Mesendoderm (in vitro differentiated cells): ENCODE data around the gene TOP2B. TPM values are rescaled to one million over a fixed set of nuclear protein-coding genes. Genes with fewer than 3 reads are reported as not detected.

Experiments used
- DNase-seq: peaks from one replicate; pipeline ENCODE4 v3.0.0; 2013
- H2AK5ac ChIP-seq: 2 replicates; pipeline ENCODE4 v1.6.1; 2013; ENCODE audit warnings: low read length, inconsistent platforms
- H2BK120ac ChIP-seq: 2 replicates; pipeline ENCODE4 v1.6.1; 2013; ENCODE audit warnings: low read depth, mild to moderate bottlenecking, low read length, moderate library complexity, mixed read lengths
- H2BK15ac ChIP-seq: replicated peaks from 2 replicates; pipeline ENCODE4 v1.6.1; 2013; ENCODE audit warnings: low read depth, mild to moderate bottlenecking, moderate library complexity
- H2BK5ac ChIP-seq: 2 replicates; pipeline ENCODE4 v1.6.1; 2013; ENCODE audit warnings: low read length, inconsistent platforms
- H3K18ac ChIP-seq: 2 replicates; pipeline ENCODE4 v1.6.1; 2013; ENCODE audit warnings: mild to moderate bottlenecking, low read length, mixed read lengths
- H3K23ac ChIP-seq: one replicate; pipeline ENCODE4 v1.6.1; 2013; ENCODE audit warnings: low read length
- H3K27ac ChIP-seq: 2 replicates; pipeline ENCODE4 v1.5.1; 2013; ENCODE audit warnings: low read depth, mild to moderate bottlenecking, inconsistent platforms, low read length, moderate library complexity
- H3K27me3 ChIP-seq: 2 replicates; pipeline ENCODE4 v1.6.1; 2013; ENCODE audit warnings: low read length, control low read depth, mild to moderate bottlenecking, inconsistent platforms; ENCODE audit not compliant: insufficient read depth, poor library complexity
- H3K36me3 ChIP-seq: 2 replicates; pipeline ENCODE4 v1.6.1; 2013; ENCODE audit warnings: low read length, inconsistent platforms; ENCODE audit not compliant: control insufficient read depth, insufficient read depth
- H3K4ac ChIP-seq: one replicate; pipeline ENCODE4 v1.6.1; 2013; ENCODE audit warnings: low read depth, mild to moderate bottlenecking, low read length, moderate library complexity
- H3K4me1 ChIP-seq: 2 replicates; pipeline ENCODE4 v1.6.1; 2013; ENCODE audit warnings: low read depth, low read length, inconsistent platforms; ENCODE audit not compliant: control insufficient read depth
- H3K4me2 ChIP-seq: 2 replicates; pipeline ENCODE4 v1.6.1; 2013; ENCODE audit warnings: low read length
- H3K4me3 ChIP-seq: 2 replicates; pipeline ENCODE4 v1.5.1; 2013; ENCODE audit warnings: mild to moderate bottlenecking, low read length
- H3K56ac ChIP-seq: one replicate; pipeline ENCODE4 v1.6.1; 2013; ENCODE audit warnings: low read length
- H3K79me1 ChIP-seq: 2 replicates; pipeline ENCODE4 v1.6.1; 2013; ENCODE audit warnings: low read length, inconsistent platforms
- H3K79me2 ChIP-seq: 2 replicates; pipeline ENCODE4 v1.6.1; 2013; ENCODE audit warnings: mild to moderate bottlenecking, low read length; ENCODE audit not compliant: control insufficient read depth, insufficient read depth
- H3K9ac ChIP-seq: 2 replicates; pipeline ENCODE4 v1.6.1; 2013; ENCODE audit warnings: low read length, inconsistent platforms
- H4K5ac ChIP-seq: one replicate; pipeline ENCODE4 v1.6.1; 2013; ENCODE audit warnings: low read length
- H4K8ac ChIP-seq: one replicate; pipeline ENCODE4 v1.6.1; 2013; ENCODE audit warnings: low read depth, mild to moderate bottlenecking, control low read depth, low read length, moderate library complexity
- WGBS: extraction: QIAGEN DNeasy Blood & Tissue Kit; methylation state at CpG from one replicate; pipeline ENCODE4 v1.1.7; 2013; ENCODE audit warnings: low lambda C conversion rate, missing lambda C conversion rate; ENCODE audit not compliant: insufficient coverage; ENCODE audit errors: extremely low coverage; 5-methylcytosine and 5-hydroxymethylcytosine counted together
- small RNA-seq: library from polyadenylated mRNA; stranded (forward); fragments of <200 nt; extraction: miRNeasy Mini kit (QIAGEN cat#:217004); gene quantifications from one replicate; pipeline ENCODE3, GENCODE V24; 2013; ENCODE audit not compliant: insufficient read depth

Gene TOP2B

DNA sequence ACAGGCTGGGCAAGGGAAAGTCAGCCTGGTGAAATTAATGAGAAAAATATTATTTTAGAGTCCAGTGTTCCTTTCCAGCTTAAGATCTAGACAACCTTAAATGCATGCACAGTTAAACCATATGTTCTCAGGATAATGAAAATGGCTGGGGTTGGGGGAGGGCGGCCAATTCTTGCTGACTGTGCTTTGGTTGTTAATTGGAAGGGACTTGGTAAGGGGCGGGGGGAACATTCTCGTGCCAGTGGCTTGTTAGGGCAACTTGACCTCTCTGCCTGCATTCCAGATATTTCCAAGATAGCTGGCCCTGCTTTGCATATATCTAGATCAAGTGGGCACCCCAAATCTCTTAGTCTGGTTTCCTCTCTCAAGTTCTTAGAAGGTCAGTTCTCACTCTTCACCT is 112.5 kb downstream of the TOP2B start:
- Histone ChIP-seq H3K4ac (no peak overlapping the region), H3K9ac (no peak overlapping the region), H4K5ac (no peak overlapping the region), H4K8ac (no peak overlapping the region), H3K23ac (no peak overlapping the region), H2BK15ac (no peak overlapping the region), H3K27ac (no peak overlapping the region), H3K56ac (no peak overlapping the region), H2BK5ac (no peak overlapping the region), H3K18ac (no peak overlapping the region), H3K4me2 (no peak overlapping the region), H2BK120ac (no peak overlapping the region), H3K4me1 (no peaks in the 10 kb centered on the region), H3K79me1 (no peaks in the 10 kb centered on the region), H3K4me3 (no peak overlapping the region), H3K79me2 (no peaks in the 10 kb centered on the region), H3K36me3 (no peaks in the 10 kb centered on the region), H3K27me3 (no peaks in the 10 kb centered on the region), H2AK5ac (no peak overlapping the region)
- DNase-seq = no peak
- WGBS = no CpG with 5 or more reads among the region's 3 CpGs

DNA sequence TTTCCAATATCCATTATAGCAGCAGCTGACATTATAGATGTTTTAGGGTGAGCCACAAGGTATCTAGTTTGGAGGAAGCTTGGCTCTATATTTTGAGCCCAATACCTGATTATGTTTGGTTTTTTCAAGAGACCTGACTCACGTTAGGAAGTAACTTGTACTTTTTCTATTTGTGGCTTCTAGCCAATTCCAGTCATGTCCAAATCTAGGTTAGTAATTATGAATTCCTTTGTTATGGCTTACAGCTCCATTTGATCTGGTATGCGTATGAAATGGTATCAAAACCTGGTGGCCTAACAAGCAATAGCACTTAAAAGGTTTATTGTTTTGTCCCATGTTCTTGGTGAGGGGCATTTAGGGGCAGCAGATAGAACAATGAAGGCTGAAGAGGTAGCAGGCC is 115.9 kb downstream of the TOP2B start:
- no peak overlapping the region for H3K4me2 ChIP-seq
- H3K27me3 ChIP-seq = no peaks in the 10 kb centered on the region
- no peak overlapping the region for H3K4ac ChIP-seq
- no peak overlapping the region for H3K56ac ChIP-seq
- H4K5ac ChIP-seq = no peak overlapping the region
- no peak overlapping the region for H2BK15ac ChIP-seq
- no peak overlapping the region for H2AK5ac ChIP-seq
- H3K4me1 ChIP-seq = no peaks in the 10 kb centered on the region
- no peak overlapping the region for H3K9ac ChIP-seq
- DNase-seq = no peak
- H3K27ac ChIP-seq = no peak overlapping the region
- no peak overlapping the region for H3K23ac ChIP-seq
- no peaks in the 10 kb centered on the region for H3K36me3 ChIP-seq
- no peak overlapping the region for H2BK5ac ChIP-seq
- no peaks in the 10 kb centered on the region for H3K79me1 ChIP-seq
- no peak overlapping the region for H3K18ac ChIP-seq
- no peak overlapping the region for H4K8ac ChIP-seq
- H2BK120ac ChIP-seq = no peak overlapping the region
- H3K4me3 ChIP-seq = no peak overlapping the region
- WGBS = no CpG with 5 or more reads among the region's 2 CpGs
- no peaks in the 10 kb centered on the region for H3K79me2 ChIP-seq

DNA sequence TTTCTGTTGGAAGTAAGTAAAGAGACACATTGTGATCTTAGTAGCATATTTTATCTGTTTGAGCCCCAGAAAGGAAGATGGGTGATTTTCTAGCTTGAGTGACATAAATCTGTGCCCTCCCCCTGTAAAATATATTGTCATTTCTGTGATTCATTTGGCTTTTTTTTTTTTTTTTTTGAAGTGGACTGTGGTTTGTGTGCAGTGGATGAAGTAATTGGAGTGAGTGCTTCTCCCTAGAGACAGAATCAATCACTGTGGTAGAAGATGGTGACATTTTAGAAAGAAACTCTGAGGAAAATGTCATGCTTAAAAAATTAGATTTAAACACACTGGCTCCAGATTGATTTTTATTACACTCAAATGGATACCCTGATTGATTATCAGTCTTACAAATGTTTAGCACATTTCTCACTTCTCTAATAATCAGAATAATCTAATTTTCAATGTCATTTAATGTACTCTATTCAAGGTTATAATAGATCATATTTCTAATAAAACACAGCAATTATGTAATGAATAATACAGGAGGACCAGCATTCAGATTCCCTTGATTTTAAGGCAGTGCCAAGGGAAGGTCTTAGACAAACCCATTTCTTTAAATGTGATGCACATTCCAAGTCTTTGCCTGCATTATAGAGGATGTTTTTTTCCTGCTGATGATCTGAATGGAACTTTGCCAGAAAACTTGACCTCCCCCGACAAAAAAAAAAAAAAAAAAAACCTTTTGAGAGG is 116.6 kb downstream of the TOP2B start:
- no peak overlapping the region for H2BK120ac ChIP-seq
- no peak overlapping the region for H3K18ac ChIP-seq
- no peak overlapping the region for H3K9ac ChIP-seq
- H2BK15ac ChIP-seq = no peak overlapping the region
- H3K56ac ChIP-seq = no peak overlapping the region
- H4K8ac ChIP-seq = no peak overlapping the region
- no peaks in the 10 kb centered on the region for H3K36me3 ChIP-seq
- H3K4ac ChIP-seq = no peak overlapping the region
- no peak overlapping the region for H2BK5ac ChIP-seq
- no peak overlapping the region for H3K27ac ChIP-seq
- DNase-seq = no peak
- H3K4me2 ChIP-seq = no peak overlapping the region
- H3K79me1 ChIP-seq = no peaks in the 10 kb centered on the region
- no peaks in the 10 kb centered on the region for H3K4me1 ChIP-seq
- H3K23ac ChIP-seq = no peak overlapping the region
- no peak overlapping the region for H3K4me3 ChIP-seq
- WGBS = no CpG with 5 or more reads among the region's 1 CpG
- H3K79me2 ChIP-seq = no peaks in the 10 kb centered on the region
- no peak overlapping the region for H4K5ac ChIP-seq
- H2AK5ac ChIP-seq = no peak overlapping the region
- H3K27me3 ChIP-seq = no peaks in the 10 kb centered on the region

Small RNAs within 50 kb of the gene (small RNA-seq; reads per million reads assigned to genes)
- not detected for gene CRIP1P2
- gene RF01161 = not detected
- gene RF02271 = not detected
